Smooth muscle cell (in vitro differentiated cells): ENCODE results near the gene SEC62. TPM values are rescaled to one million over a fixed set of nuclear protein-coding genes. Genes with fewer than 3 reads are reported as not detected.

Experiments
- DNase-seq: peaks from one replicate; lab custom pipeline; 2025; ENCODE audit not compliant: unreplicated experiment; lab: John Stamatoyannopoulos, UW
- H2AFZ ChIP-seq: fragments of 200-600 bp; sonication (generic); 2 replicates; pipeline ENCODE4 v1.6.0; 2016; ENCODE audit warnings: antibody characterized with exemption, low read depth, mild to moderate bottlenecking
- H3F3A ChIP-seq: fragments of 200-600 bp; sonication (generic); 2 replicates; pipeline ENCODE4 v1.6.0; 2017; ENCODE audit warnings: antibody characterized with exemption, low read depth
- H3K27ac ChIP-seq: fragments of 200-600 bp; sonication (generic); 2 replicates; pipeline ENCODE4 v1.5.1; 2016; ENCODE audit warnings: low read depth, mild to moderate bottlenecking
- H3K27me3 ChIP-seq: fragments of 200-600 bp; sonication (generic); 2 replicates; pipeline ENCODE4 v1.6.1; 2016; ENCODE audit warnings: low read depth, mild to moderate bottlenecking
- H3K36me3 ChIP-seq: fragments of 200-600 bp; sonication (generic); 2 replicates; pipeline ENCODE4 v1.5.1; 2016; ENCODE audit warnings: low read depth
- H3K4me1 ChIP-seq: fragments of 200-600 bp; sonication (generic); 2 replicates; pipeline ENCODE4 v1.5.1; 2016; ENCODE audit warnings: low read depth
- H3K4me2 ChIP-seq: fragments of 200-600 bp; sonication (generic); 2 replicates; pipeline ENCODE4 v1.6.0; 2016; ENCODE audit warnings: mild to moderate bottlenecking
- H3K4me3 ChIP-seq: fragments of 200-600 bp; sonication (generic); 2 replicates; pipeline ENCODE4 v1.5.1; 2016; ENCODE audit warnings: mild to moderate bottlenecking
- H3K79me2 ChIP-seq: fragments of 200-600 bp; sonication (generic); 2 replicates; pipeline ENCODE4 v1.6.0; 2016; ENCODE audit warnings: low read depth, mild to moderate bottlenecking
- H3K9ac ChIP-seq: fragments of 200-600 bp; sonication (generic); 2 replicates; pipeline ENCODE4 v1.6.0; 2016; ENCODE audit warnings: low read depth
- H3K9me3 ChIP-seq: fragments of 200-600 bp; sonication (generic); replicated peaks from 2 replicates; pipeline ENCODE4 v1.5.1; 2016; ENCODE audit warnings: low read depth
- H4K20me1 ChIP-seq: fragments of 200-600 bp; sonication (generic); 2 replicates; pipeline ENCODE4 v1.6.0; 2016; ENCODE audit warnings: low read depth
- CTCF ChIP-seq: fragments of 200-600 bp; sonication (generic); IDR thresholded peaks from 2 replicates; pipeline ENCODE4 v1.5.1; 2017; ENCODE audit warnings: borderline replicate concordance, mild to moderate bottlenecking, antibody characterized with exemption; ENCODE audit not compliant: insufficient read depth, poor library complexity, severe bottlenecking
- WGBS: methylation state at CpG from one replicate; pipeline ENCODE4 v1.1.7; 2016; ENCODE audit warnings: low lambda C conversion rate; 5-methylcytosine and 5-hydroxymethylcytosine counted together
- polyA plus RNA-seq: library from polyadenylated mRNA; unstranded; fragments of >200 nt; fragmentation: Nextera tagmentation; extraction: Ambion mirVana; gene quantifications from 2 replicates; pipeline ENCODE4 v1.2.1, GENCODE V29; 2016
- total RNA-seq: library from RNA; depleted of rRNA; stranded (reverse); fragments of >200 nt; gene quantifications from 2 replicates; pipeline ENCODE4 v1.2.3, GENCODE V29; 2014

The SEC62 gene
- total and polyA plus RNA-seq, 2 experiments from 2014 or later: 41.0 to 125 TPM

- Histone ChIP-seq H3K4me2 (no peak overlapping the region), H3K9me3 (no peaks in the 10 kb centered on the region), H3K4me1 (no peaks in the 10 kb centered on the region), H3K27ac (no peak overlapping the region), H3K27me3 (no peaks in the 10 kb centered on the region), H4K20me1 (no peaks in the 10 kb centered on the region), H3F3A (no peaks in the 10 kb centered on the region), H2AFZ (peak overlapping the region; percentile 18), H3K4me3 (no peak overlapping the region), H3K79me2 (no peaks in the 10 kb centered on the region), H3K36me3 (no peaks in the 10 kb centered on the region), H3K9ac (no peak overlapping the region)
- WGBS: 84% methylated on average over 7 of the region's 7 CpGs
- DNase-seq: no peak
- no peak for TF ChIP-seq CTCF
These were observed 40.5 kb downstream of the SEC62 start for GRCh38 chr3:170007031-170007663.

GRCh38 chr3:170010498-170010897 is 43.9 kb downstream of the SEC62 start:
- no peak overlapping the region for H2AFZ ChIP-seq
- no peaks in the 10 kb centered on the region for H3K9me3 ChIP-seq
- H3K4me1 ChIP-seq: no peaks in the 10 kb centered on the region
- no peak overlapping the region for H3K27ac ChIP-seq
- no peak overlapping the region for H3K4me2 ChIP-seq
- 96% methylated on average over 4 of the region's 4 CpGs for WGBS
- no peak overlapping the region for H3K9ac ChIP-seq
- H3F3A ChIP-seq: no peaks in the 10 kb centered on the region
- no peaks in the 10 kb centered on the region for H3K79me2 ChIP-seq
- H3K4me3 ChIP-seq: no peak overlapping the region
- H3K27me3 ChIP-seq: no peaks in the 10 kb centered on the region
- no peaks in the 10 kb centered on the region for H4K20me1 ChIP-seq
- no peak for DNase-seq
- TF ChIP-seq CTCF: no peak
- no peaks in the 10 kb centered on the region for H3K36me3 ChIP-seq

- no peak overlapping the region for H3K4me3 ChIP-seq
- H3K4me1 ChIP-seq: no peaks in the 10 kb centered on the region
- no peak overlapping the region for H3K4me2 ChIP-seq
- no peak overlapping the region for H2AFZ ChIP-seq
- H3K27ac ChIP-seq: no peak overlapping the region
- WGBS: 84% methylated on average over 7 of the region's 7 CpGs
- H3K27me3 ChIP-seq: no peaks in the 10 kb centered on the region
- no peaks in the 10 kb centered on the region for H3K79me2 ChIP-seq
- no peaks in the 10 kb centered on the region for H3K36me3 ChIP-seq
- no peak for TF ChIP-seq CTCF
- no peaks in the 10 kb centered on the region for H3F3A ChIP-seq
- no peak for DNase-seq
- H4K20me1 ChIP-seq: no peaks in the 10 kb centered on the region
- H3K9ac ChIP-seq: no peak overlapping the region
- H3K9me3 ChIP-seq: no peaks in the 10 kb centered on the region
These were observed 46.2 kb downstream of the SEC62 start for GRCh38 chr3:170012683-170013400.
